Ovary (tissue), 9 donors: ENCODE measurements around the gene RABL6. TPM values are rescaled to one million over a fixed set of nuclear protein-coding genes. Genes with fewer than 3 reads are reported as not detected.

Experiments used
- DNase-seq, 5 donors: peaks; one replicate each; pipeline ENCODE4 v3.0.0-alpha.2; 2019 to 2020
- H3K27ac ChIP-seq, 2 donors: fragments of 200-600 bp; one replicate each; pipeline versions ENCODE4 v1.5.1 to v1.8.0; 2019 to 2022
- H3K27me3 ChIP-seq: fragments of 200-600 bp; one replicate; pipeline ENCODE4 v1.8.0; 2022
- H3K36me3 ChIP-seq: fragments of 200-600 bp; sonication (generic); one replicate; pipeline ENCODE4 v1.5.1; 2019
- H3K4me1 ChIP-seq: one replicate; pipeline ENCODE4 v1.8.1; 2013; ENCODE audit warnings: mild to moderate bottlenecking, moderate library complexity; ENCODE audit not compliant: insufficient read depth
- H3K4me3 ChIP-seq: fragments of 200-600 bp; sonication (generic); one replicate; pipeline ENCODE4 v1.5.1; 2017
- H3K9me3 ChIP-seq, 2 donors: fragments of 200-600 bp in 1 of 2; sonication (generic) in 1 of 2; one replicate each; pipeline versions ENCODE4 v1.5.1 to v1.8.1; 2013 to 2019; ENCODE audit warnings: mild to moderate bottlenecking in 1 of 2, moderate library complexity in 1 of 2
- CTCF ChIP-seq, 3 donors: fragments of 450-650 bp in 2 of 3; fragments of 200-600 bp in 1 of 3; IDR thresholded peaks; one replicate each; pipeline versions ENCODE4 v1.5.1 to v1.8.0; 2016 to 2022; ENCODE audit warnings: antibody characterized with exemption in 3 of 3, mild to moderate bottlenecking in 1 of 3
- EP300 ChIP-seq: sonication (generic); formaldehyde crosslinking; IDR thresholded peaks from one replicate; pipeline ENCODE4 v1.6.1; 2017; ENCODE audit warnings: antibody characterized with exemption
- POLR2A ChIP-seq: fragments of 450-650 bp; IDR thresholded peaks from one replicate; pipeline ENCODE4 v1.6.1; 2017; ENCODE audit warnings: antibody characterized with exemption, mild to moderate bottlenecking, moderate library complexity
- WGBS, 3 donors: extraction: QIAGEN DNeasy Blood & Tissue Kit in 1 of 3; methylation state at CpG; one replicate each; pipeline versions ENCODE4 v1.1.5 to v1.1.7; 2013 to 2017; 5-methylcytosine and 5-hydroxymethylcytosine counted together
- intact Hi-C, 4 donors: fragments of 100-400 bp; cut with DNase I; formaldehyde crosslinking; loops; one replicate each; pipeline versions ENCODE4 v1.11.0 to v1.15.1; 2022 to 2023
- polyA plus RNA-seq, 2 donors: library from polyadenylated mRNA; stranded (reverse); fragments of 200-250 nt in 1 of 2; fragments of 350-450 nt in 1 of 2; fragmentation: Illumina TruSeq in 1 of 2; extraction: RNeasy Lipid Tissue Mini Kit (QIAGEN cat#74804) in 1 of 2; gene quantifications; one replicate each; pipeline ENCODE4 v1.2.3, GENCODE V29; 2013 to 2014
- total RNA-seq, 7 donors: library from RNA; depleted of rRNA in 2 of 7; stranded (reverse); fragments of >200 nt in 2 of 7; fragmentation: NEBNext Ultra II Directional in 3 of 7; extraction: Animal tissue kit (Norgen Biotek cat#: 25700) in 3 of 7; gene quantifications; one replicate each; pipeline versions ENCODE4 v1.1.0 to v1.2.4, GENCODE V29; 2016 to 2023
- donor health status: DM: no; HTN: no; CAD: no; lungs with moderate emphysema.
- donor health status: DM: no; HTN: no; CAD: no.
- donor health status: Bipolar disorder and iron deficiency.
- donor health status: DM: yes; HTN: yes; CAD: no.
- donor health status: DM: no; HTN: no; CAD: no.
- donor health status: DM: yes; HTN: yes; CAD: no.

The RABL6 gene
- total and polyA plus RNA-seq, 9 donors: 22.6 to 65.4 (median 49.4) TPM

- Histone ChIP-seq H3K4me3 (no peak overlapping the region), H3K9me3 (no peaks in the 10 kb centered on the region), H3K27me3 (no peaks in the 10 kb centered on the region), H3K4me1 (peaks cover 5% of the 10 kb centered on the region), H3K36me3 (no peaks in the 10 kb centered on the region), H3K27ac (no peak overlapping the region)
- no peak for TF ChIP-seq EP300
- no peak for TF ChIP-seq POLR2A
- no peak for TF ChIP-seq CTCF (IDR thresholded peaks at IDR 0.05)
- DNase-seq: peak in 3 of 5 donors; percentile 18 to 35 (median 29)
- 34 to 51% (median 48%) methylated on average over 9 to 23 of the region's 23 CpGs for WGBS, 3 donors
- intact Hi-C loops: no loop called here
Measured at GRCh38 chr9:136854842-136855460, 47.2 kb downstream of the RABL6 start.

- TF ChIP-seq POLR2A: no peak
- no peak for TF ChIP-seq EP300
- TF ChIP-seq CTCF (IDR thresholded peaks at IDR 0.05): no peak
- Histone ChIP-seq H3K27me3 (no peaks in the 10 kb centered on the region), H3K4me3 (no peak overlapping the region), H3K4me1 (peaks cover 3% of the 10 kb centered on the region), H3K9me3 (no peaks in the 10 kb centered on the region), H3K27ac (no peak overlapping the region), H3K36me3 (no peaks in the 10 kb centered on the region)
- DNase-seq: peak in 4 of 5 donors; percentile 24 to 41 (median 32)
- 63 to 77% (median 67%) methylated on average over 26 of the region's 26 CpGs for WGBS, 3 donors
- intact Hi-C loops: no loop called here
Measured at GRCh38 chr9:136855461-136856078, 47.8 kb downstream of the RABL6 start.

- Histone ChIP-seq H3K4me1 (peaks cover 3% of the 10 kb centered on the region), H3K27ac (no peak overlapping the region), H3K9me3 (no peaks in the 10 kb centered on the region), H3K27me3 (no peaks in the 10 kb centered on the region), H3K4me3 (no peak overlapping the region), H3K36me3 (no peaks in the 10 kb centered on the region)
- peak in 4 of 5 donors; percentile 19 to 36 (median 28) for DNase-seq
- 46 to 69% (median 65%) methylated on average over 9 to 15 of the region's 15 CpGs for WGBS, 3 donors
- TF ChIP-seq POLR2A (no peak), EP300 (no peak), CTCF (IDR thresholded peaks at IDR 0.05) (no peak)
- intact Hi-C loops: no loop called here
Measured at GRCh38 chr9:136856079-136856476, 48.3 kb downstream of the RABL6 start.

GRCh38 chr9:136856541-136857141 is 48.9 kb downstream of the RABL6 start:
- DNase-seq: peak in 3 of 5 donors; percentile 16 to 35 (median 25)
- Histone ChIP-seq H3K9me3 (no peaks in the 10 kb centered on the region), H3K27ac (no peak overlapping the region), H3K4me1 (peaks cover 3% of the 10 kb centered on the region), H3K4me3 (no peak overlapping the region), H3K36me3 (no peaks in the 10 kb centered on the region), H3K27me3 (no peaks in the 10 kb centered on the region)
- intact Hi-C loops: no loop called here
- TF ChIP-seq EP300: no peak
- TF ChIP-seq CTCF (IDR thresholded peaks at IDR 0.05): no peak
- no peak for TF ChIP-seq POLR2A
- 69 to 78% (median 73%) methylated on average over 13 to 14 of the region's 14 CpGs for WGBS, 3 donors
